Stimulated activated CD4-positive, alpha-beta T cell treated with anti-CD3 and anti-CD28 coated beads, TNF-alpha, amount 100 ng/mL, for 1 hour (primary cell): Measurements from ENCODE around the gene UPF3A.
"Not testable (repeated sequence)": the region's sequence is repeated elsewhere in the genome, so short reads cannot be mapped to it uniquely, and the experiment has no call there.

Experiments used
- DNase-seq, 3 donors: peaks; one replicate each; pipeline ENCODE4 v3.0.0-alpha.2; 2020; ENCODE audit warnings: low read depth in 3 of 3, low spot score in 1 of 3

Gene UPF3A

GRCh38 chr13:114333881-114334280, 52.5 kb downstream of the UPF3A start:
- DNase-seq = not testable (repeated sequence)

DNA sequence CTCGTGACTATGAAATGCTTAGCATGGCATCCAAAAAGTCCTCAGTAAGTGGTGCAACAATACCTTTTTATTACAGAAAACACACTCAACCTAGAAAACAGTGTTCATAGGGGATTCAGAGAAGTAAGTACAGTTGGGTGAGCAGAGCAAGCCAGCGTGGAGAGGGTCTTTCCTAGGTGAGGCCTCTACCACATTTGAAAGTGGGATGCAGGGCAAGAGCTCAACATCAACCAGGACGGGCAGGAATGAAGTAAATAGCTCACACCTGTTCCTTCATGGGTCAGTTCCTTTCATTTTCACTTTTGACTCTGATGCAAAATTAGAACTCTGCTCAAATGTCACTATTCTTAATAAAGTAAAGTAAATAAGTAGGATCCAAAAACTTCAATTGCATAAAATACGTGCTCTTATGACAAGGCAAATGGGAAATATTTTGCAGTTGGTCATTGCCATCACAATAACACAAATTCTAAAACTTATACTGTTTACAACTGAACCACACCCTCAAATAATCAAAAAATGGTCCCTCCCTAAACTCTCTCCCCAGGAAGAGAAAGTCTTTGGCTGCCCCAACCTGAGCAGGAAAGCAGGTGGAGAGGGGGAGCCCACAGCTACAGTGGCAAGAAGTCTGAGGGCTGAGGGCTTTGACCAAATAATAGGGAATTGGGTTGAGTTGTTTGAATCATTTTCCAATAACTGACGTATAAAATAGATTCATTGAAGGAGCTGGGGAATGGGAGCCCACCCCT, 53.1 kb downstream of the UPF3A start:
- no peak for DNase-seq

- not testable (repeated sequence) for DNase-seq
Measured at GRCh38 chr13:114336457-114336856, 55.1 kb downstream of the UPF3A start.

- DNase-seq = no peak
Measured at GRCh38 chr13:114338959-114339358, 57.6 kb downstream of the UPF3A start.

GRCh38 chr13:114339857-114340534, 58.6 kb downstream of the UPF3A start:
- DNase-seq = peak in 1 of 3 donors; percentile 17

GRCh38 chr13:114341003-114341777, 59.8 kb downstream of the UPF3A start:
- no peak for DNase-seq

GRCh38 chr13:114347256-114347655, 65.9 kb downstream of the UPF3A start:
- DNase-seq = not testable (repeated sequence)

- not testable (repeated sequence) for DNase-seq
Measured at GRCh38 chr13:114352763-114353162, 71.4 kb downstream of the UPF3A start.

DNA sequence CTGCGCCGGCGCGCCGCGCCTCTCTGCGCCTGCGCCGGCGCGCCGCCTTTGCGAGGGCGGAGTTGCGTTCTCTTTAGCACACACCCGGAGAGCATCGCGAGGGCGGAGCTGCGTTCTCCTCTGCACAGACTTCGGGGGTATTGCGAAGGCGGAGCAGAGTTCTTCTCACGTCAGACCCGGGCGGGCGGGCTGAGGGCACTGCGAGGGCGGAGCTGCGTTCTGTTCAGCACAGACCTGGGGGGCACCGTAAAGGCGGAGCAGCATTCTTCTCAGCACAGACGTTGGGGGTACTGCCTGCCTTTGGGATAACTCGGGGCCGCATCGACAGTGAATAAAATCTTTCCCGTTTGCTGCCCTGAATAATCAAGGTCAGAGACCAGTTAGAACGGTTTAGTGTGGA, 72.0 kb downstream of the UPF3A start:
- not testable (repeated sequence) for DNase-seq
